IPS-15b (cell line): ENCODE results near the gene BHLHE23.
A peak's percentile ranks its signal among the peaks of the same experiment; 100 is the strongest.
"Not testable (repeated sequence)": the region's sequence is repeated elsewhere in the genome, so short reads cannot be mapped to it uniquely, and the experiment has no call there.

ENCODE experiments used
- H3K27me3 ChIP-seq: one replicate; pipeline ENCODE4 v1.6.1; 2013; ENCODE audit warnings: low read length; ENCODE audit not compliant: control insufficient read depth, insufficient read depth
- H3K36me3 ChIP-seq: one replicate; pipeline ENCODE4 v1.6.1; 2013; ENCODE audit warnings: low read length; ENCODE audit not compliant: control insufficient read depth, insufficient read depth
- H3K4me1 ChIP-seq: one replicate; pipeline ENCODE4 v1.6.1; 2013; ENCODE audit warnings: mild to moderate bottlenecking, low read length; ENCODE audit not compliant: control insufficient read depth, insufficient read depth
- H3K4me3 ChIP-seq: one replicate; pipeline ENCODE4 v1.5.1; 2013; ENCODE audit warnings: low read depth, low read length
- H3K9ac ChIP-seq: one replicate; pipeline ENCODE4 v1.6.1; 2013; ENCODE audit warnings: low read depth, mild to moderate bottlenecking, low read length
- H3K9me3 ChIP-seq: one replicate; pipeline ENCODE4 v1.6.1; 2013; ENCODE audit warnings: mild to moderate bottlenecking, low read length; ENCODE audit not compliant: control insufficient read depth, insufficient read depth

Gene BHLHE23

DNA sequence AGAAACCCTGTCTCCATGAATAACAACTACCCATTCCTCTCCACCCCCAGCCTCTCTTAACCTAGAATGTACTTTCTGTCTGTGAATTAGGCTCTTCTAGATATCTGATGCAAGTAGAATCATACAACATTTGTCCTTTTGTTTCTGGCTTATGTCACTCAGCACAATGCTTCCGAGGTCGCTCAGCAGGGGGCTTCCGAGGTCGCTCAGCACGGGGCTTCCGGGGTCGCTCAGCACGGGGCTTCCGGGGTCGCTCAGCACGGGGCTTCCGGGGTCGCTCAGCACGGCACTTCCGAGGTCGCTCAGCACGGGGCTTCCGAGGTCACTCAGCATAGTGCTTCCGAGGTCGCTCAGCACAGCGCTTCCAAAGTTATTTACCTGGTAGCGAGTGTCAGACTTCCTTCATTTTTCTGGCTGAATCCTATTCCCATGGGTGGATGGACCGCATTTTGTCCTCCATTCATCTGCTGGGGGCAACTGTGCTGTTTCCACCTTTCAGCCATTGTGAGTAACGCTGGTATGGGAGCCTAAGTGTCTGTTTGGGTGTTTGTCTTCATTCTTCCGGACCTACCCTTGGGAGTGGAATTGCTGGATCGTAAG, 31.0 kb upstream of the BHLHE23 start:
- Histone ChIP-seq H3K9ac (no peak overlapping the region), H3K9me3 (no peaks in the 10 kb centered on the region), H3K4me1 (peaks cover 9% of the 10 kb centered on the region), H3K36me3 (no peaks in the 10 kb centered on the region), H3K4me3 (no peak overlapping the region), H3K27me3 (no peaks in the 10 kb centered on the region)

DNA sequence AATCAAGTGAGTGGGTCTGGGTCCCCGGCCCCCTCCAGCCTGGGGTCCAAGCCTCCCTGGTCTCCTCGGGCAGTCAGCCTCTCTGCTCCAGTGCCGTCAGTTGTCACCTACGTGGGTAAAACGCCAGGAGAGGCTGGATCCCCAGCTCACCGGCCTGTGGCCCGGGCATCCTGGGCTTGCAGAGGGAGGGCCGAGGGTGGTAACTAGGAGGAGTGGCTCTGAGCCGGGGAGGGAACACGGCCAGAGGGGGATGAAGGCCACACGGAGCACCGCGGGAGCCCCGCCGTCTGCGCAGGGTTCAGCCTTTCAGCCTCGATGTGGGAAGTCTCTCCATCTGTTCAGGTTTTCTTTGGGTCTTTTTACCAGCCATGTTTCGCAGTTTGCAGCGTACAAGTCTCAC, 29.5 kb upstream of the BHLHE23 start:
- H3K27me3 ChIP-seq = peaks cover 2% of the 10 kb centered on the region
- H3K9ac ChIP-seq = no peak overlapping the region
- H3K4me3 ChIP-seq = no peak overlapping the region
- H3K36me3 ChIP-seq = no peaks in the 10 kb centered on the region
- H3K9me3 ChIP-seq = no peaks in the 10 kb centered on the region
- peaks cover 12% of the 10 kb centered on the region for H3K4me1 ChIP-seq

DNA sequence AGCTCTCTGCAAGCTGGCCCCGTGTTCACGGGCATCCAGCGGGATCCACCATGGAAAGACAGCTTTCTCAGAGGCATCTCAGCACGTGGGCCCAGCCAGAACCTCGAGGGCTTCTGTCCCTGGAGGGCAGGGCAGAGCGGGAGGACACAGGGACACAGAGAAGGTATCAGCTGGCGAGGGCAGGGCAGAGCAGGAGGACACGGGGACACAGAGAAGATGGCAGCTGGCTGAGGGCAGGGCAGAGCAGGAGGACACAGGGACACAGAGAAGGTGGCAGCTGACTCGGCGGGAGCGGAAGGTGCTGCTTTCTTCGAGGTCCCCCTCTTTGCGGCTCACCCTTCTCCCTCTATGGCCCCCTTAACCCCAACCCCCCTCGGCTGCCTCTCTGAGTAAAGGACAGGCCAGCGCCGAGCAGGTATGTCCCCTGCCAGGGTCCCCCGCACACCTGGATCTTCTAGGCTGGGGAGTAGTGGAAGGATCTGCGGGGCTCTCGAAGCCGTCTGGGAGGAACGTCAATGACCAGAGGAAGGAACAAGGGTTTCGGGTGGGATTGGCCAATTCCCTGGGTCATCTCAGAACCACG, 28.9 kb upstream of the BHLHE23 start:
- Histone ChIP-seq H3K9me3 (no peaks in the 10 kb centered on the region), H3K9ac (no peak overlapping the region), H3K4me1 (peaks cover 12% of the 10 kb centered on the region), H3K4me3 (no peak overlapping the region), H3K27me3 (peaks cover 2% of the 10 kb centered on the region), H3K36me3 (no peaks in the 10 kb centered on the region)

DNA sequence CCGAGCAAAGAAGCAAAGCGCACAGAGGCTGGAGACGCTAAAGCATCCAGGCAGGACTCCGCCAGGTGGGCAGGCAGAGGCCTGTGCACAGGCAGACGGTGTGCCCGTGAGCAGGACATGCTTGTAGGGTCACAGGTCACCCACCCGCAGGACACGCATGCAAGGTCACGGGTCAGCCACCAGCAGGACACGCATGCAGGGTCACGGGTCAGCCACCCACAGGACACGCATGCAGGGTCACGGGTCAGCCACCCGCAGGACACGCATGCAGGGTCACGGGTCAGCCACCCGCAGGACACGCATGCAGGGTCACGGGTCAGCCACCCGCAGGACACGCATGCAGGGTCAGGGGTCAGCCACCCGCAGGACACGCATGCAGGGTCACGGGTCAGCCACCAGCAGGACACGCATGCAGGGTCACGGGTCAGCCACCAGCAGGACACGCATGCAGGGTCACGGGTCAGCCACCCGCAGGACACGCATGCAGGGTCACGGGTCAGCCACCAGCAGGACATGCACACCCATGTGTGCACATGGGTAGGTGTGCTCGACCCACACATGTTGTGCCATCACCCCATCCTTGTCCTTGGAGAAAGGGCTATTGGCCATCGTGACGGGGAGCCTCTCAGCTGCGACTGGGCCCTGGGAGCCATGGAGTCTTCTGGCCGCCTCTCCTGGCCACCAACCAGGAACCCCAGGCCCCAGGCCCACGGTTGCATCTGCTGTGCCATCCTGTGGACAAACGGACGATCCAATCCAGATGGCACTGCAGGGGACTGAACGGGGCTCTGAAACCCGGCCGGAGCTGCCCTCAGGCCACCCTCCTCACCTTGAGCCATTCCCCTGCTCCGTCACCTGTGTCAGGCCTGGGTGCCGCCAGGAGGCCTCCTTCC, 28.2 kb upstream of the BHLHE23 start:
- not testable (repeated sequence) for H3K9ac ChIP-seq, H3K4me3 ChIP-seq, H3K9me3 ChIP-seq, H3K36me3 ChIP-seq, H3K27me3 ChIP-seq
- peaks cover 12% of the 10 kb centered on the region for H3K4me1 ChIP-seq

DNA sequence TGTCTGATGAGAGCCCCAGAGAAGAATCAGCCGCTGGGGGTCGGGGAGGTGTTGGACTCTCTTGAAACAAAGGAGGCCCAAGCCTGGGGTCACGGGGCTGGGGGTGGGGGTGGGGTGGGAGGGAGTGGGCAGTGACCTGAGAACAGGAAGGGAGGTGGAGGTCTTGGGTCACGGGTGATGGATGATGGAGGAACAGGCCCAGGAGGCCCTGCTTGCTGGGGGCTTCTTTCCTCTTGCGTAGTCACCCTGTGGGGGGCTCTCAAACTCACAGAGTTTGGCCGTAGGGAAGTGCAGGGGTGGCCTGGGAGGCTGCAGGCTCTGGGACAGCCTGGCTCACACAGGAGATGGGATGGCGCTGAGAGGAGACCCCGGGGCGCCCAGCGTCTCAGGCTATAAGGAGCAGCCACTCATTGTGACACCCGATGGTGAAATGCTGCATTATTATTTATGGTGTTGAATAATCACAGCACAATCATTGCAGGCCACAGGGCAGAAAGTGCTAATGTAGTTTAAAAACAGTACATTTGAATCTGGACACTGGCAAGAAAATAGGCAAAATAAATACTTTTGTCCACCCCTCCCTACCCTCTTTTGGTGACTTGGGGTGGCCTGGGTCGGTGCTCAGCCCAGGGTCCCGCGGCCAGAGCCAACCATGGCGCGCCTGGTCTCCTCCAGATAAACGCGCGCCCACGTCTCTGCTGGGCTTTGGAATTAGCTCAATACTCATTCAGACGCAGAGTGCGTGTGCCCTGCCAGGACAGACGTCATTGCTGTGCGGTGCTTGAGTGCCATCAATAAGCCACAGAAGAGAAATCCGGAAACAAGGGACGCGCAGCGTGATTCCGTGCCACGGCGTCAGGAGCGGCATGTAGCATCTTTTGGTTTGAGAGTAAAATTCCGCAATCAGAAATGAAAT, 27.3 kb upstream of the BHLHE23 start:
- H3K9ac ChIP-seq = no peak overlapping the region
- H3K9me3 ChIP-seq = no peaks in the 10 kb centered on the region
- H3K4me3 ChIP-seq = no peak overlapping the region
- H3K4me1 ChIP-seq = peaks cover 12% of the 10 kb centered on the region
- H3K36me3 ChIP-seq = no peaks in the 10 kb centered on the region
- H3K27me3 ChIP-seq = peaks cover 2% of the 10 kb centered on the region

DNA sequence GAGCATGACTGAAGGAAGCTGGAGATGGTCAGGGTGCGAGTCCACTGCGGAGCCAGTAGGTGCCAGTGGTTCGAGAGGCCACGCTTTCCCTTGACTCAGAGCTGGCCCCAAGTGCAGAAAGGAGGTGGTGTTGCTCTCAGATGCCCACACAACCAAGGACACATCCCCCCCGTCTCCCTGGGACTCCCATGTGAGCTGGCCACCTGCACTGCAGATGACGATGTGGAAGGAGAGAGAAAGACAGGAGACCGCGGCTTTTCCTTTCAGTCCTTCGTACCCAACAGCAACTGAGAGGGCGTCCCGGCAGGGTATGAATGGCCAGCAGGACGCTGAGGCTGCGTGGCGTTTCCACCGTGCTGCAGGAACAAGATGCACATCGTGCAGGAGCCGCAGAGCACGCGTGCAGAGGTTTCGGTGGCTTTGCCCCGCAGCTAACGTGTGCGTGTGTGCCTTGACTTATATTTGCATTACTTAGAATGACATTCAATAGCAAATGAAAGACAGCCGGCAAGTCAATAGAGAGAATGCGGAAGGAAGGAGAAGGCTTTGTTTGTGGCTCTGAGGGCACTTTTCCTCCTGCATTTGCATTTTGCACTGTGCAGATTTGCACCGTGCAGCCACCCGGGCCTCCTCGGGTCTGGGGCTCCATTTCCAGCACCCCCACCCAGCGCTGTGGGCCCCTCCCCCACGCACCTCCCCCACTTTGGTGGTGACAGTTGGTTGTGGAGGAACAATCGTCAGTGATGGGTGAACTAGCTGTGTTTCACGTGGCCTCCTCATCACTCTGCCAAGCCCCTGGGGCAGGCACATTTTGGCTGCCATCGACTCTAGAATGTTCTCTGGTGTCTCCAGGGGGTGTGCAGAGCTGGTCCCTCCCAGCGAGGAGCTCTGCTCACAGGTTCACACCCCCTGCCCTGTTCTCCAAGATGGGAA, 26.4 kb upstream of the BHLHE23 start:
- H3K4me1 ChIP-seq = peaks cover 12% of the 10 kb centered on the region
- H3K4me3 ChIP-seq = peak overlapping the region; percentile 22
- H3K27me3 ChIP-seq = peaks cover 2% of the 10 kb centered on the region

DNA sequence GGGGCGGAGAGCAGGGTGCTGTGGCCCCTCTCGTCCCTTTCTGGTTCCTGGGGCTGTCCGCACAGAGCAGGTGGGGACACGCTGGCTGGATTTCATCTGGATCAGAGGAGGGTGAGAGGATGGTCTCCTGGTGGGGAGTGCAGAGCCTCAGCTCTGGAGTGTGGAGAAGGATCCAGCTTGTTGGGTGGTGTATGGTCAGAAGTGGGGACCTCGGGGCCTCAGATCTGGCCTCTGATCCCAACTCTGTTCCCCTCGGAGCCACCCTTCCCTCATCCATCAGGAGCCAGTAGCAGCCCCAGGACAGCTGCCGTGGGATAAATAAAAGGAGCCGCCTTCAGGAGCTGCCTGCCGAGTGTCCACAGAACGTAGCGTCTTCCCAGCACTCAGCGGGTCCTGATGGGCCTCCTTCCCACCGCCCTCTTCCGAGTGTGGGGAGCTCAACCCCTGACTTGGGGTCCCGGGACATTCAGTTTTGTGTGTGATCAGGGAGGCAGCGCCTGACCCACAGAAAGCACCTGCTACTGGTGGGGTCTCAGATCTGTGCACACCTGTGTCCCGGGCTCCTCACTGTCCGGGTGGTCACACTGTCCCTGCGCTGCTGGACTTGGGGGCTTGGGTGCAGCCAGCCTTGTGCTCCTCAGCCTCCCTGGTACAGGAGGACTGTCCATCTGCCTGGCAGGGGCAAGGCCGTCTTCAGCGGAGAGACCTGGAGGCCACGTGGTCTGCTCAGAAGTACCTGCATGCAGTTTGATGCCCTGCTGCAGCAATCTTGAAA, 25.4 kb upstream of the BHLHE23 start:
- Histone ChIP-seq H3K9me3 (no peaks in the 10 kb centered on the region), H3K27me3 (peaks cover 2% of the 10 kb centered on the region), H3K4me1 (peaks cover 12% of the 10 kb centered on the region), H3K36me3 (no peaks in the 10 kb centered on the region), H3K4me3 (no peak overlapping the region), H3K9ac (no peak overlapping the region)

More for the DNA sequence above, 26.4 kb upstream of the BHLHE23 start:
- H3K9me3 ChIP-seq = no peaks in the 10 kb centered on the region
- H3K9ac ChIP-seq = no peak overlapping the region
- no peaks in the 10 kb centered on the region for H3K36me3 ChIP-seq

DNA sequence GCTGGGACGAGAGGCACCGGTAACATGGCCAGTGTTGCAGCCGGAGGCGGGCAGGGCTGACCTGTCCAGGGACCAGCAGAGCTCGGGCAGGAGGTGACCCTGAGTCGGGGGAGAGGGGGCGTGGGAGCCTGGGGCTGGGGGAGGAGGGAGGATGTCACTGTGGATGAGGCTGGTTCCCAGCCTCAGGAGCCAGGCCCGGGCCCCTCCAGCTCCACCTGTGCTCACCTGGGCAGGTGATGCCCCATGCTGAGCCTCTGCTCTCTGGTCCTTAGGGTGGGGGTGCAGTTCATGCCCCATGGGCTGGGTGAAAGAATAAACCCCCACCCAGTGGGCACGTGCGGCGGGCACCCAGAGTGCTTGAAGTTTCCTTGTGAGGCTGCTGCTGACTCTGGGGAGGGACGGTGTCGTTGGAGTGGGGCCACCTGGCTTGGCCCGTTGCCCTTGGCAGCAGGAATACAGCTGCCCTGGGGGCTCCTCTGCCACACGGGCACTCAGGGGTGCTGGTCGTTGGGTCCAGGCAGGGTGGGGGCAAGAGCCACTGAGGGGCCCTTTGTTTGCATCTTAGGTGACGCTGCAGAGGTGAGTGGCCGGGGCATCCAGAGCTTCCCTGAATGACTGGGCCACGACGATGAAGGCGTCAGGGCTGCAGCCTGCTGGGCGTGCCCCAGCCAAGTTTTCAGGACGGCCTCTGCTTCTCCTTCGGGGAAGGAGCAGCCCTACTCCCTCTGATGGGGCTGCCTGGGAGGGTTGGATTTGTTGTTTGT, 24.7 kb upstream of the BHLHE23 start:
- Histone ChIP-seq H3K4me1 (peaks cover 12% of the 10 kb centered on the region), H3K4me3 (no peak overlapping the region), H3K9me3 (no peaks in the 10 kb centered on the region), H3K36me3 (no peaks in the 10 kb centered on the region), H3K9ac (no peak overlapping the region), H3K27me3 (peaks cover 4% of the 10 kb centered on the region)

DNA sequence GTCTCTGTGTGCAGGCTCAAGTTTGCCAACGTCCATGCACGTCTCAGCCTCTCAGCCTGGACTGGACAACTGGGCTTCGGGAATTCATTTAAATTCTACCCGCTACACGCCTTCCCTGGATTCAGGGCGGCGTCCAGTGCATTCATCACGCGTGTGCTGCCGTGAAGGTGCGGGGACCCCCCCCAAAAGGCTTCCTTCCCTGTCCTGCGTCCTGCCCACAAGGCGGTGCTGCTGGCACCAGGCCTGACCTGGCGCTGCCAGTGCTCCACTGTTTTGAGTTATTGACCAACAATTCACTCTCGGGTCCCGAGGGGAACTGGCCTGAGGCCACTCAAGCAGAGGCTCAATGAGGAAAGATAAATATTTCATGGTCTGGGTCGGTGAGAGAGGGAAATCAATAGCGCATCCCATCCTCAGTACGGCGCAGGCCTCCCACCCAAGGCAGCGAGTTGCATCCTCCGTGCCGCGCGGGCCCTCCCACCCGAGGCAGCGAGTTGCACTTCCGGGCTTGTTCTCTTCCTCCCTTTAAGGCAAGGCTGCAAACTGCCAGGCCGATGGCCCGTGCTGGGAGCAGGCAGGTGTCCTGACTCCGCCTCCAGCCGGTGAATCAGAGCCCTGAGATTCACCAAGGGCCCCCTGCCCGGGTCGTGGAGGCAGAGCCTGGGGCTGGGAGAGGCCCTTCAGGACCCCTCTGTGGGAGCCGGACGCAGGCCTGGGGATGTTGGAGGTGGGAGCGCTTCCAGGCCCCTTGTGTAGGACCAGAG, 22.8 kb upstream of the BHLHE23 start:
- H3K36me3 ChIP-seq = no peaks in the 10 kb centered on the region
- peaks cover 6% of the 10 kb centered on the region for H3K27me3 ChIP-seq
- no peak overlapping the region for H3K4me3 ChIP-seq
- no peak overlapping the region for H3K9ac ChIP-seq
- H3K9me3 ChIP-seq = no peaks in the 10 kb centered on the region
- H3K4me1 ChIP-seq = peaks cover 12% of the 10 kb centered on the region
